Testis (tissue), 3 donors: ENCODE data around the gene SLC22A23. TPM values are rescaled to one million over a fixed set of nuclear protein-coding genes. Genes with fewer than 3 reads are reported as not detected.

Experiments used
- DNase-seq: peaks from one replicate; pipeline ENCODE4 v3.0.0-alpha.2; 2019
- H3K27ac ChIP-seq, 2 donors: fragments of 200-600 bp; sonication (generic); one replicate each; pipeline ENCODE4 v1.5.1; 2019
- H3K27me3 ChIP-seq: fragments of 200-600 bp; sonication (generic); one replicate; pipeline ENCODE4 v1.5.1; 2019
- H3K36me3 ChIP-seq: fragments of 200-600 bp; sonication (generic); one replicate; pipeline ENCODE4 v1.5.1; 2017; ENCODE audit warnings: low read depth; ENCODE audit errors: missing control alignments
- H3K4me1 ChIP-seq: fragments of 200-600 bp; sonication (generic); one replicate; pipeline ENCODE4 v1.5.1; 2019
- H3K4me3 ChIP-seq, 2 donors: fragments of 200-600 bp; sonication (generic); one replicate each; pipeline ENCODE4 v1.5.1; 2017 to 2019
- H3K9me3 ChIP-seq: fragments of 200-600 bp; sonication (generic); one replicate; pipeline ENCODE4 v1.5.1; 2017
- CTCF ChIP-seq, 3 experiments: fragments of 450-650 bp in 2 of 3; fragments of 200-600 bp in 1 of 3; sonication (generic) in 1 of 3; IDR thresholded peaks; one replicate each; pipeline ENCODE4 v1.5.1; 2016 to 2019; ENCODE audit warnings: antibody characterized with exemption in 3 of 3, mild to moderate bottlenecking in 2 of 3, moderate library complexity in 1 of 3
- POLR2A ChIP-seq: fragments of 450-650 bp; IDR thresholded peaks from one replicate; pipeline ENCODE4 v1.6.1; 2017; ENCODE audit warnings: antibody characterized with exemption, mild to moderate bottlenecking, moderate library complexity
- WGBS, 2 donors: methylation state at CpG; one replicate each; pipeline ENCODE4 v1.1.5; 2018; 5-methylcytosine and 5-hydroxymethylcytosine counted together
- intact Hi-C: fragments of 100-400 bp; cut with DNase I; formaldehyde crosslinking; loops from one replicate; pipeline ENCODE4 v1.15.1; 2023; ENCODE audit warnings: low total_unique reads
- polyA plus RNA-seq: library from polyadenylated mRNA; stranded (reverse); fragments of 350-450 nt; fragmentation: Illumina TruSeq; extraction: RNeasy Lipid Tissue Mini Kit (QIAGEN cat#74804); gene quantifications from one replicate; pipeline ENCODE4 v1.2.3, GENCODE V29; 2014; ENCODE audit warnings: low read depth, low replicate concordance; ENCODE audit not compliant: insufficient read depth
- total RNA-seq, 2 donors: library from RNA; depleted of rRNA; stranded (reverse); fragments of >200 nt; gene quantifications; one replicate each; pipeline ENCODE4 v1.2.3, GENCODE V29; 2016

Gene SLC22A23
- total and polyA plus RNA-seq, 3 donors from 2014 or later = 9.0 to 20.9 (median 14.9) TPM

DNA sequence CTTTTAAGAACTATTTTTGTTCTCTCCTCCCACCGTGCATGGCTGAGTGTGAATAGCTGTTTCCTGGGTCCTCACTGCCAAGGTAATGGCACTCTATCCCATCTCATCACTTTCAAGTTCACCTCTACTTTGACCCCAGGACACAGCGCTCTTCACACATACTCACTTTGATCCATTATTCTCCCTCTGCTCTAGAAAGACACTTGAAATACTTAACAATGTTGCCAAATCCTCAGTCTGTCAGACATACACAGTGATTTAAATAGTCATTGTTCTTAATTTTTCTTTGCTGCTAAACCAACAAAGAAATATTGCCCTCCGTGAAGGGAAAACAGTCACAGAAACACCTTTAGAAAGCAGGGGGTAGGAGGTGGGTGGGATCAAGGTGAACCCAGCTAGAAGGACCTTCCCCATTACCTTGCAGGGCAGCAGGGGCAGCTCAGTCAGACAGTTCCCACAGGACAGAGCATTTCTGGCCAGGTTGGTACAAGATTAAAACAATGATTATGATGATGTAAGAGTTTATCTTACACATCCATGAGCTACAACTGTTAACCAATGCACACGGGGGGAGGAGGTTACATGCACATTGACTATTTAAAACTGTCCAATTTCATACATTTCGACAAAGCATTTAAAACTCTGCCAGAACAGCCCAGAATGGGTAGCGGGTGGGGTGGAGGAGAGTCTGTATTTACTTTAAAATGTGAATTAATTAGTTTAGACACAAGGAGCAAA, 2.4 kb downstream of the SLC22A23 start:
- H3K4me1 ChIP-seq = peaks cover 9% of the 10 kb centered on the region
- no peak overlapping the region for H3K27ac ChIP-seq
- H3K9me3 ChIP-seq = no peaks in the 10 kb centered on the region
- intact Hi-C loops = loop anchor here (10.0 kb wide), 1 partner anchor 170 kb away; no protein-coding TSS in a partner anchor
- no peak for TF ChIP-seq POLR2A
- no peak for TF ChIP-seq CTCF (IDR thresholded peaks at IDR 0.05)
- H3K4me3 ChIP-seq = no peak overlapping the region
- 58 to 59% methylated on average over 6 of the region's 6 CpGs for WGBS, 2 donors
- no peaks in the 10 kb centered on the region for H3K27me3 ChIP-seq
- H3K36me3 ChIP-seq = no peaks in the 10 kb centered on the region
- no peak for DNase-seq

- intact Hi-C loops = loop anchor here (10.0 kb wide), 1 partner anchor 169 kb away; no protein-coding TSS in a partner anchor
- peaks cover 9% of the 10 kb centered on the region for H3K4me1 ChIP-seq
- H3K27ac ChIP-seq = no peak overlapping the region
- H3K9me3 ChIP-seq = no peaks in the 10 kb centered on the region
- no peak for DNase-seq
- no peaks in the 10 kb centered on the region for H3K36me3 ChIP-seq
- TF ChIP-seq CTCF (IDR thresholded peaks at IDR 0.05) (no peak), POLR2A (no peak)
- no peaks in the 10 kb centered on the region for H3K27me3 ChIP-seq
- 87 to 88% methylated on average over 5 of the region's 5 CpGs for WGBS, 2 donors
- no peak overlapping the region for H3K4me3 ChIP-seq
These were observed 3.2 kb downstream of the SLC22A23 start for GRCh38 chr6:3453413-3454272.

- WGBS, 2 donors = 89 to 91% methylated on average over 6 of the region's 6 CpGs
- intact Hi-C loops = loop anchor here (10.0 kb wide), 1 partner anchor 167 kb away; no protein-coding TSS in a partner anchor
- H3K27me3 ChIP-seq = no peaks in the 10 kb centered on the region
- TF ChIP-seq POLR2A = no peak
- TF ChIP-seq CTCF (IDR thresholded peaks at IDR 0.05) = no peak
- DNase-seq = no peak
- H3K27ac ChIP-seq = no peak overlapping the region
- no peak overlapping the region for H3K4me3 ChIP-seq
- H3K36me3 ChIP-seq = no peaks in the 10 kb centered on the region
- no peaks in the 10 kb centered on the region for H3K9me3 ChIP-seq
- H3K4me1 ChIP-seq = peaks cover 9% of the 10 kb centered on the region
These were observed 5.4 kb downstream of the SLC22A23 start for GRCh38 chr6:3451498-3451897.

DNA sequence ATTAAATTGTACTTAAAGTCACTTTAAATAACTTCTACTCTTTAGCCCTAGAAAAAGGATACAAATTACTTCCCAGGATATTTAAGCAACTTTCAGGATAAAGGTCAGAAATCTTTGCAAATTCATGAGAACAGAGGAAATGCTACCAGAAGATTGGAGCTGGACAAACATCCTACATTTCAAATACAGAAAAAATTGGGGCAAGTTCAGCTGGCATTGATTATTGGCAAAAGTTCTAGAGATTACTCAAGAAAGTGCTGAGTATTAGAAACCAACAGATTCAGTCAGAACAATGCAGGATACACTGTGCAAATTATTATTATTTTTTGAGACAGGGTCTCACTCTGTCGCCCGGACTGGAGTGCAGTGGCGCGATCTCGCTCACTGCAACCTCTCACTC, 6.0 kb downstream of the SLC22A23 start:
- TF ChIP-seq POLR2A (no peak), CTCF (IDR thresholded peaks at IDR 0.05) (no peak)
- H3K9me3 ChIP-seq = no peaks in the 10 kb centered on the region
- H3K4me1 ChIP-seq = peaks cover 7% of the 10 kb centered on the region
- no peak overlapping the region for H3K4me3 ChIP-seq
- intact Hi-C loops = loop anchor here (10.0 kb wide), 1 partner anchor 166 kb away; no protein-coding TSS in a partner anchor
- no peak for DNase-seq
- H3K36me3 ChIP-seq = no peaks in the 10 kb centered on the region
- no peak overlapping the region for H3K27ac ChIP-seq
- H3K27me3 ChIP-seq = no peaks in the 10 kb centered on the region
- 91 to 98% methylated on average over 5 of the region's 5 CpGs for WGBS, 2 donors
